ENCODE data around the gene LRMDA. TPM values are rescaled to one million over a fixed set of nuclear protein-coding genes. Genes with fewer than 3 reads are reported as not detected.
A peak's percentile ranks its signal among the peaks of the same experiment; 100 is the strongest.

LRMDA gene
- total and polyA plus RNA-seq, 2 donors from 2014 or later, result 23.2 to 48.6 TPM

- FAIRE-seq, result no peak
Measured at GRCh38 chr10:76049581-76050290, 618.3 kb downstream of the LRMDA start.

GRCh38 chr10:76050291-76050625, 618.8 kb downstream of the LRMDA start:
- Histone ChIP-seq H3K9ac (ENCODE audit: low read length in 3 of 3) (no peak overlapping the region), H3K4me1 (ENCODE audit: control insufficient read depth in 2 of 3, insufficient read depth in 2 of 3, low read depth in 1 of 3, low read length in 3 of 3) (peaks cover 0 to 6% (median 3%) of the 10 kb centered on the region in 3 donors), H3K9me3 (ENCODE audit: control insufficient read depth in 2 of 3, insufficient read depth in 1 of 3, low read length in 3 of 3) (no peaks in the 10 kb centered on the region), H3K27me3 (ENCODE audit: control insufficient read depth, insufficient read depth, low read length) (no peaks in the 10 kb centered on the region), H3K4me3 (ENCODE audit: low read length in 3 of 3) (no peak overlapping the region), H3K27ac (ENCODE audit: low read depth in 2 of 2, low read length in 2 of 2) (peak overlapping the region in 1 of 2 donors; percentile 42), H3K36me3 (ENCODE audit: control insufficient read depth in 2 of 3, insufficient read depth in 3 of 3, low read length in 3 of 3) (no peaks in the 10 kb centered on the region)
- peak in 2 of 5 donors; percentile 32 to 41 for DNase-seq
- intact Hi-C loops (cut with DNase I), result no loop called here
- TF ChIP-seq CTCF (IDR thresholded peaks at IDR 0.05; ENCODE audit: borderline replicate concordance, extremely low read depth, insufficient read depth), result no peak
- FAIRE-seq, result no peak

More at GRCh38 chr10:76049581-76050290, 618.3 kb downstream of the LRMDA start:
- Histone ChIP-seq H3K9ac (ENCODE audit: low read length in 3 of 3) (no peak overlapping the region), H3K9me3 (ENCODE audit: control insufficient read depth in 2 of 3, insufficient read depth in 1 of 3, low read length in 3 of 3) (no peaks in the 10 kb centered on the region), H3K4me3 (ENCODE audit: low read length in 3 of 3) (no peak overlapping the region), H3K36me3 (ENCODE audit: control insufficient read depth in 2 of 3, insufficient read depth in 3 of 3, low read length in 3 of 3) (no peaks in the 10 kb centered on the region), H3K27ac (ENCODE audit: low read depth in 2 of 2, low read length in 2 of 2) (peak overlapping the region in 1 of 2 donors; percentile 42), H3K4me1 (ENCODE audit: control insufficient read depth in 2 of 3, insufficient read depth in 2 of 3, low read depth in 1 of 3, low read length in 3 of 3) (peaks cover 0 to 6% (median 3%) of the 10 kb centered on the region in 3 donors), H3K27me3 (ENCODE audit: control insufficient read depth, insufficient read depth, low read length) (no peaks in the 10 kb centered on the region)
- intact Hi-C loops (cut with DNase I), result no loop called here
- no peak for DNase-seq
- no peak for TF ChIP-seq CTCF (IDR thresholded peaks at IDR 0.05; ENCODE audit: borderline replicate concordance, extremely low read depth, insufficient read depth)

- Histone ChIP-seq H3K27ac (ENCODE audit: low read depth in 2 of 2, low read length in 2 of 2) (no peak overlapping the region), H3K36me3 (ENCODE audit: control insufficient read depth in 2 of 3, insufficient read depth in 3 of 3, low read length in 3 of 3) (no peaks in the 10 kb centered on the region), H3K9ac (ENCODE audit: low read length in 3 of 3) (no peak overlapping the region), H3K9me3 (ENCODE audit: control insufficient read depth in 2 of 3, insufficient read depth in 1 of 3, low read length in 3 of 3) (peaks cover 0 to 6% (median 0%) of the 10 kb centered on the region in 3 donors), H3K4me3 (ENCODE audit: low read length in 3 of 3) (no peak overlapping the region), H3K27me3 (ENCODE audit: control insufficient read depth, insufficient read depth, low read length) (no peaks in the 10 kb centered on the region), H3K4me1 (ENCODE audit: control insufficient read depth in 2 of 3, insufficient read depth in 2 of 3, low read depth in 1 of 3, low read length in 3 of 3) (peaks cover 0 to 6% (median 3%) of the 10 kb centered on the region in 3 donors)
- intact Hi-C loops (cut with DNase I), result no loop called here
- TF ChIP-seq CTCF (IDR thresholded peaks at IDR 0.05; ENCODE audit: borderline replicate concordance, extremely low read depth, insufficient read depth), result no peak
- FAIRE-seq (no peak), DNase-seq (peak in 4 of 5 donors; percentile 46 to 78 (median 72))
Measured at GRCh38 chr10:76051007-76051936, 619.8 kb downstream of the LRMDA start.
